GM12878 (cell line): Measurements from ENCODE around the gene LRP10. TPM values are rescaled to one million over a fixed set of nuclear protein-coding genes. Genes with fewer than 3 reads are reported as not detected.

Experiments
- ATAC-seq: fragments of 200-7000 bp; cut with Tn5 transposase; 3 replicates; pipeline ENCODE4 v1.9.1; 2020; ENCODE audit warnings: mild to moderate bottlenecking, moderate library complexity
- BruUV-seq: library from RNA; stranded (reverse); fragments of 400-500 nt; replicated peaks from 2 replicates; lab custom pipeline; 2021; lab: Mats Ljungman, UMichigan
- CTCF ChIA-PET: fragments of 300-600 bp; sonication (Branson Sonifier 250); formaldehyde crosslinking; extraction: SDS; loops from one replicate; lab custom pipeline; 2021; ENCODE audit warnings: inconsistent platforms; lab: Yijun Ruan, JAX
- POLR2A ChIA-PET: fragments of 350-600 bp; formaldehyde crosslinking; extraction: SDS; loops from one replicate; lab custom pipeline; 2021; ENCODE audit warnings: inconsistent platforms; lab: Charles Lee
- RAD21 ChIA-PET: fragments of 300-600 bp; sonication (Branson Sonifier 250); formaldehyde crosslinking; loops from one replicate; lab custom pipeline; 2023; ENCODE audit warnings: antibody characterized with exemption; ENCODE audit not compliant: unreplicated experiment; lab: Charles Lee
- SMC1A ChIA-PET: fragments of 300-600 bp; sonication (Branson Sonifier 250); formaldehyde crosslinking; loops from one replicate; lab custom pipeline; 2023; ENCODE audit not compliant: unreplicated experiment, uncharacterized antibody; lab: Charles Lee
- DNase-seq: peaks from one replicate; pipeline ENCODE4 v3.0.0-alpha.2; 2011; ENCODE audit warnings: low read depth, low spot score
- FAIRE-seq: peaks from 3 replicates; lab custom pipeline; 2011; peaks lifted over from hg19 to GRCh38; lab: Jason Lieb, UNC
- H2AFZ ChIP-seq: 2 replicates; pipeline ENCODE4 v1.6.0; 2011; ENCODE audit warnings: low read depth, low read length, control low read depth; ENCODE audit not compliant: control insufficient read depth
- H3K27ac ChIP-seq: 2 replicates; pipeline ENCODE4 v1.5.1; 2011; ENCODE audit warnings: control low read depth; ENCODE audit not compliant: control insufficient read depth, insufficient read depth
- H3K27me3 ChIP-seq, 2 experiments: replicated peaks in 1 of 2; 2 replicates each; pipeline versions ENCODE4 v1.6.0 to v1.6.1; 2011; ENCODE audit warnings: low read length in 1 of 2; ENCODE audit not compliant: control insufficient read depth in 2 of 2, insufficient read depth in 2 of 2
- H3K36me3 ChIP-seq, 2 experiments: 2 replicates each; pipeline ENCODE4 v1.5.1; 2011; ENCODE audit warnings: low read length in 1 of 2; ENCODE audit not compliant: control insufficient read depth in 2 of 2, insufficient read depth in 2 of 2
- H3K4me1 ChIP-seq: 2 replicates; pipeline ENCODE4 v1.6.1; 2011; ENCODE audit warnings: mild to moderate bottlenecking, low read length, moderate library complexity, mixed read lengths; ENCODE audit not compliant: control insufficient read depth, insufficient read depth
- H3K4me2 ChIP-seq: 2 replicates; pipeline ENCODE4 v1.6.0; 2011; ENCODE audit warnings: control low read depth; ENCODE audit not compliant: control insufficient read depth, insufficient read depth
- H3K4me3 ChIP-seq: fragments of 200-600 bp; sonication (generic); 2 replicates; pipeline ENCODE4 v1.5.1; 2016
- H3K79me2 ChIP-seq: 2 replicates; pipeline ENCODE4 v1.6.0; 2011; ENCODE audit warnings: low read length; ENCODE audit not compliant: control insufficient read depth, insufficient read depth
- H3K9ac ChIP-seq: 2 replicates; pipeline ENCODE4 v1.8.0; 2011; ENCODE audit warnings: low read length, control low read depth, mixed read lengths; ENCODE audit not compliant: control insufficient read depth, insufficient read depth
- H3K9me3 ChIP-seq: replicated peaks from 3 replicates; pipeline ENCODE4 v1.5.1; 2011; ENCODE audit warnings: mild to moderate bottlenecking, low read length; ENCODE audit not compliant: control insufficient read depth, insufficient read depth
- H4K20me1 ChIP-seq: 2 replicates; pipeline ENCODE4 v1.6.0; 2011; ENCODE audit not compliant: control insufficient read depth, insufficient read depth
- E2F4 ChIP-seq: IDR thresholded peaks from 2 replicates; pipeline ENCODE4 v1.6.1; 2012; ENCODE audit warnings: low read depth, low read length, improper control_type of control experiment
- RCOR1 ChIP-seq: conservative IDR thresholded peaks from 2 replicates; pipeline ENCODE4 v1.6.1; 2012; ENCODE audit warnings: low read depth, low read length, improper control_type of control experiment
- SMARCA5 ChIP-seq: fragments of 450-650 bp; IDR thresholded peaks from 2 replicates; pipeline ENCODE4 v1.6.1; 2017; ENCODE audit warnings: mild to moderate bottlenecking
- SP1 ChIP-seq: IDR thresholded peaks from one replicate; pipeline ENCODE4 v1.6.1; 2011; ENCODE audit warnings: low read depth, low read length
- SREBF1 ChIP-seq: IDR thresholded peaks from 2 replicates; pipeline ENCODE4 v1.6.1; 2012; ENCODE audit warnings: mild to moderate bottlenecking, low read length
- YY1 ChIP-seq: IDR thresholded peaks from 2 replicates; pipeline ENCODE4 v1.6.1; 2011; ENCODE audit warnings: low read depth, mild to moderate bottlenecking, low read length
- ZNF24 ChIP-seq: fragments of 450-650 bp; IDR thresholded peaks from 2 replicates; pipeline ENCODE4 v1.6.1; 2017; ENCODE audit warnings: antibody characterized with exemption, mild to moderate bottlenecking
- ZNF384 ChIP-seq: IDR thresholded peaks from 2 replicates; pipeline ENCODE4 v1.6.1; 2012; ENCODE audit warnings: low read depth, mild to moderate bottlenecking, low read length, improper control_type of control experiment, borderline replicate concordance
- WGBS: methylation state at CpG from one replicate; pipeline ENCODE4 v1.1.6; 2016; ENCODE audit warnings: low lambda C conversion rate; ENCODE audit not compliant: insufficient replicate concordance, insufficient coverage; ENCODE audit errors: missing lambda C conversion rate; 5-methylcytosine and 5-hydroxymethylcytosine counted together
- in situ Hi-C: fragments of 300-500 bp; cut with MboI; formaldehyde crosslinking; loops from 9 replicates; pipeline ENCODE4 v1.14.3; 2018; ENCODE audit warnings: mixed read lengths
- intact Hi-C: fragments of 100-400 bp; cut with micrococcal nuclease; formaldehyde crosslinking; loops from one replicate; pipeline ENCODE4 v1.14.2; 2022; ENCODE audit not compliant: unreplicated experiment
- polyA plus RNA-seq, 11 experiments: library from polyadenylated mRNA; depleted of rRNA in 4 of 11; unstranded in 6 of 11; stranded (reverse) in 5 of 11; fragments of >200 nt; fragmentation: Nextera tagmentation in 4 of 11; fragmentation: Illumina TruSeq in 1 of 11; extraction: Ambion mirVana in 4 of 11; extraction: Trizol in 1 of 11; gene quantifications; 1 replicate in 1 of 11; 2 replicates in 10 of 11; pipeline versions ENCODE4 v1.2.1 to v1.2.3, GENCODE V29; 2011 to 2016; ENCODE audit warnings: inconsistent platforms in 2 of 11, missing spikeins in 2 of 11, low read depth in 1 of 11
- total RNA-seq, 4 experiments: library from RNA; depleted of rRNA in 3 of 4; stranded (reverse); fragments of >200 nt in 3 of 4; fragmentation: Illumina TruSeq in 1 of 4; extraction: Trizol in 1 of 4; gene quantifications; 2 replicates each; pipeline versions ENCODE4 v1.2.1 to v1.2.3, GENCODE V29; 2013 to 2021

Gene LRP10
- total and polyA plus RNA-seq, 10 of the 15 experiments (the other 5 are each of a cell fraction or from before 2014, with no cell fraction given), result 3.0 to 56.9 (median 20.9) TPM

- TF ChIP-seq RCOR1 (no peak), SP1 (peak; percentile 45), ZNF24 (no peak), E2F4 (no peak), SMARCA5 (no peak; the same call in 1 of the 2 replicates)
Measured at GRCh38 chr14:22887990-22888378, 16.4 kb downstream of the LRP10 start (continued).

GRCh38 chr14:22888662-22889061, 17.1 kb downstream of the LRP10 start:
- Histone ChIP-seq H3K4me3 (peak overlapping the region; percentile 91), H4K20me1 (no peaks in the 10 kb centered on the region), H3K4me2 (peak overlapping the region; percentile 89)
- TF ChIP-seq YY1 (0 out of 2 replicates have a peak, but pooled peaks have one; percentile 23), ZNF384 (peak; percentile 82), SREBF1 (no peak)
- TF ChIP-seq, all 136 proteins: peak for 2
- Histone ChIP-seq H3K36me3 (no peaks in the 10 kb centered on the region; a peak in 1 of 4 replicates), H3K27ac (peak overlapping the region; percentile 86), H3K4me1 (peaks cover 34% of the 10 kb centered on the region), H3K9me3 (no peaks in the 10 kb centered on the region), H3K9ac (peak overlapping the region; percentile 88; the same call in 1 of the 2 replicates), H3K79me2 (peaks cover 5% of the 10 kb centered on the region), H3K27me3 (no peaks in the 10 kb centered on the region), H2AFZ (no peak overlapping the region)
- WGBS, result 0% methylated on average over 1 of the region's 4 CpGs
- DNase-seq (peak; percentile 62), ATAC-seq (peak; percentile 22), FAIRE-seq (no peak)
- CTCF ChIA-PET, result interaction anchor here (0.6 to 10.8 kb wide), 16 partner anchors 11 to 333 kb away, joined by 3 to 174 read pairs (median 6); partner anchors contain the start of genes HAUS4, LRP10 and PRMT5
- BruUV-seq, result no TSS peak
- SMC1A ChIA-PET, result interaction anchor here (0.6 to 9.5 kb wide), 20 partner anchors 8 to 569 kb away, joined by 3 to 110 read pairs (median 4); partner anchors contain the start of genes HAUS4 and LRP10
- POLR2A ChIA-PET, result interaction anchor here (0.6 to 6.0 kb wide), 21 partner anchors 11 to 1506 kb away, joined by 3 to 51 read pairs (median 4); partner anchors contain the start of genes LRP10, OXA1L, PABPN1 and PRMT5
- intact Hi-C loops (no loop called here), in situ Hi-C loops (no loop called here)
- RAD21 ChIA-PET, result interaction anchor here (0.6 to 4.2 kb wide), 28 partner anchors 11 to 1478 kb away, joined by 3 to 50 read pairs (median 4); partner anchors contain the start of genes HAUS4, LRP10, OXA1L and PRMT5
